ENCODE results near the gene ARHGAP21. TPM values are rescaled to one million over a fixed set of nuclear protein-coding genes. Genes with fewer than 3 reads are reported as not detected.

ARHGAP21 gene
- total RNA-seq, 1 donor from 2014 or later: 80.6 TPM

DNA sequence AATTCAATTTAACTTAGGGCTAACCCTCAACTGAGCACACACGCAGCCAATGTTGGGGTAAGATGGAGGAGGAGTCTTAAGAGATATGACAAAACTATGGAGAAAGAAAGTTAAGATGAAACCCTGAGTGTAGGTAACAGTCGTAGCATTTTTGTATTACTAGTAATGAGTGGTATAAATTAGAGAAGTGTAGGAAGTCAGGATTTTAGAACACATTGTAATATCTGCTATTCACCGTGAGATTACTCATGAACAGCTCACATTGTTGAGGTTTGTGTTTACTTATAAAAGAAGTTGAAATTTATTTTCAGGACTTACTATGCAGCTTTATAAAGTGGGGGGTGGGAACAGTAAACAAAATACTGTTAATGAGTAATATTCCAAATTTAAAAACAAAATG lies 107.2 kb downstream of the ARHGAP21 start:
- DNase-seq (ENCODE audit: low read depth) (peak; percentile 65), FAIRE-seq (no peak)
- Histone ChIP-seq H3K36me3 (ENCODE audit: control insufficient read depth, insufficient read depth, low read length) (peaks cover 3% of the 10 kb centered on the region), H3K27me3 (ENCODE audit: control insufficient read depth, insufficient read depth, low read length) (no peaks in the 10 kb centered on the region), H3K4me3 (ENCODE audit: low read depth, low read length) (no peak overlapping the region)
- TF ChIP-seq, protein P1, sequence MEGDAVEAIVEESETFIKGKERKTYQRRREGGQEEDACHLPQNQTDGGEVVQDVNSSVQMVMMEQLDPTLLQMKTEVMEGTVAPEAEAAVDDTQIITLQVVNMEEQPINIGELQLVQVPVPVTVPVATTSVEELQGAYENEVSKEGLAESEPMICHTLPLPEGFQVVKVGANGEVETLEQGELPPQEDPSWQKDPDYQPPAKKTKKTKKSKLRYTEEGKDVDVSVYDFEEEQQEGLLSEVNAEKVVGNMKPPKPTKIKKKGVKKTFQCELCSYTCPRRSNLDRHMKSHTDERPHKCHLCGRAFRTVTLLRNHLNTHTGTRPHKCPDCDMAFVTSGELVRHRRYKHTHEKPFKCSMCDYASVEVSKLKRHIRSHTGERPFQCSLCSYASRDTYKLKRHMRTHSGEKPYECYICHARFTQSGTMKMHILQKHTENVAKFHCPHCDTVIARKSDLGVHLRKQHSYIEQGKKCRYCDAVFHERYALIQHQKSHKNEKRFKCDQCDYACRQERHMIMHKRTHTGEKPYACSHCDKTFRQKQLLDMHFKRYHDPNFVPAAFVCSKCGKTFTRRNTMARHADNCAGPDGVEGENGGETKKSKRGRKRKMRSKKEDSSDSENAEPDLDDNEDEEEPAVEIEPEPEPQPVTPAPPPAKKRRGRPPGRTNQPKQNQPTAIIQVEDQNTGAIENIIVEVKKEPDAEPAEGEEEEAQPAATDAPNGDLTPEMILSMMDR (IDR thresholded peaks at IDR 0.05; ENCODE audit: insufficient read depth, low read length, severe bottlenecking): no peak

DNA sequence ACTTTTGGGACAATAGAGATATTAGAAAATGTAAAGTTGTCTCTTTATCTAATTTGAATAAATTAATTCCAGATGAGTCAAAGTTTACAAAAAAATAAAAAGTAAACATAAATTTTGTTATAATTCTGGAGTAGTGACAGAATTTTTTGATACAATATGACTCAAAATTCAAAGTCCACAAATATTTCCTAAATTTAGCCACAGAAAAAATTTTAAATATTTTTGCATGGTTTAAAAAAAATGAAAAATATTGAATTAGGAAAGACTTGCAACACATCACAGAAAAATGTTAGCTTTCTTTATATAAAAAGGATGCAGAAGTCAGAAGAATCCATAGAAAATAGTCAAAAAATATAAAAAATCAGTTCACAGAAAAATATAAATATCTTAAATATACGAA lies 117.7 kb downstream of the ARHGAP21 start:
- FAIRE-seq (no peak), DNase-seq (ENCODE audit: low read depth) (no peak)
- no peaks in the 10 kb centered on the region for H3K27me3 ChIP-seq (ENCODE audit: control insufficient read depth, insufficient read depth, low read length)
- peaks cover 14% of the 10 kb centered on the region for H3K36me3 ChIP-seq (ENCODE audit: control insufficient read depth, insufficient read depth, low read length)
- H3K4me3 ChIP-seq (ENCODE audit: low read depth, low read length): no peak overlapping the region
- TF ChIP-seq, protein P1 (IDR thresholded peaks at IDR 0.05; ENCODE audit: insufficient read depth, low read length, severe bottlenecking): no peak

DNA sequence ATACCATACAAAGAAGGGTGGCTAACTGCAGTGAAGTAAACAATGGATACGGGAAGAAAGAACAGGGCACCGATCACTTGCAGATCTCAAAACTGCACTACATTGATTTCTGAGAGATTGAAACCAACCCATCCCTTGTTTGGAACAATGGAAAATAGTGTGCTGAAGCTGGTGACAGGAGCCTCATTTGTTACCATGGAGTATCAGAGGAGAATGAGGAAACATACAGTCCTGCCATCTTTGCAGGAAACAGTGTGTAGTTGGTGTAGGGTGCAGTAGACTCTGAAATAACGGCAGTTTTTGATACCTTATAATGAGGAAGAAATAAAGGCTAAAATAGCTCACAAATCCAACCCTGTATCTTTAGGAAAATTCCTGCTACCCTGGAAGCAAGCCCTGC lies 118.5 kb downstream of the ARHGAP21 start:
- FAIRE-seq: no peak
- TF ChIP-seq, protein P1 (IDR thresholded peaks at IDR 0.05; ENCODE audit: insufficient read depth, low read length, severe bottlenecking): no peak
- H3K36me3 ChIP-seq (ENCODE audit: control insufficient read depth, insufficient read depth, low read length): peaks cover 16% of the 10 kb centered on the region

DNA sequence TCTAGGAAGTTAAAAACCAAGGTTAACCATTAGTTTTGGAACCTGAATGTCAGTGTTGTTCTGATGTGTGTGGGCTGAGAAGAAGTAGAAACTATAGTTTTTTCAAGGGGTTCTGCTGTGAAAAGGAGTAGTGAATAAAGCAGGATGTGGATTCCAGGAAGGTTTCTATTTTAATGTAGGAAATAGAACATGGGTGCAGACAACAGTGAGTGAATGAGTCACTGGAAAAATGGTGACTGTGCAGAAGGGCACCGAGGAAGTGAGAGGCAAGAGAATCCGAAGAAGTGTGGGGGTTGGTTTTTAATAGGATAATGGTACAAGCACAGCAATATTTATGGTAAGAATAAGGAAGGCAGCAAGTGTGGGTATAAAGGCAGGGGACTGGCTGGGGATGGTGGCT lies 120.4 kb downstream of the ARHGAP21 start:
- Histone ChIP-seq H3K27me3 (ENCODE audit: control insufficient read depth, insufficient read depth, low read length) (no peaks in the 10 kb centered on the region), H3K4me3 (ENCODE audit: low read depth, low read length) (no peak overlapping the region), H3K36me3 (ENCODE audit: control insufficient read depth, insufficient read depth, low read length) (peaks cover 18% of the 10 kb centered on the region)
- FAIRE-seq (no peak), DNase-seq (ENCODE audit: low read depth) (peak; percentile 74)
- TF ChIP-seq, protein P1 (IDR thresholded peaks at IDR 0.05; ENCODE audit: insufficient read depth, low read length, severe bottlenecking): no peak

More for the DNA sequence above, 118.5 kb downstream of the ARHGAP21 start:
- DNase-seq (ENCODE audit: low read depth): no peak
- no peak overlapping the region for H3K4me3 ChIP-seq (ENCODE audit: low read depth, low read length)
- H3K27me3 ChIP-seq (ENCODE audit: control insufficient read depth, insufficient read depth, low read length): no peaks in the 10 kb centered on the region

DNA sequence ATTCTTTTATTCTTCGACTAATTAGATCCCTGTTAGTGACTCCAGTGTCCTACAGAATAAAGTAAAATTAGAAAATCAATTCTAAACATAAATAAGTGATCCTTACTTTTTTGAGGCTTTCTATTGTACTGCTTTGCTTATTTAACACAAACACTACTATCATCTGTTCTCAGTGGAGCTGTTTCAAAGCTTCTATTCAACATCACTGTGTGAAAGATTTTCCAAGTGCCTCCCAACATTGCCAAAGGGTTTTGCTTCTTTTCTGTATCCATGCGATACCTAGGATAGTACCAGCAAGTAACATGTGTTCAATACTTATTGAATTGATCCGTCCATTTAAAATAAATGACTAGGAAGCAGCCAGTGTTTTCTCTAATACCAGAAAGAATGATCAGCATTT lies 125.7 kb downstream of the ARHGAP21 start:
- Histone ChIP-seq H3K27me3 (ENCODE audit: control insufficient read depth, insufficient read depth, low read length) (no peaks in the 10 kb centered on the region), H3K36me3 (ENCODE audit: control insufficient read depth, insufficient read depth, low read length) (peaks cover 11% of the 10 kb centered on the region), H3K4me3 (ENCODE audit: low read depth, low read length) (no peak overlapping the region)
- TF ChIP-seq, protein P1 (IDR thresholded peaks at IDR 0.05; ENCODE audit: insufficient read depth, low read length, severe bottlenecking): no peak
- DNase-seq (ENCODE audit: low read depth): no peak
- no peak for FAIRE-seq

DNA sequence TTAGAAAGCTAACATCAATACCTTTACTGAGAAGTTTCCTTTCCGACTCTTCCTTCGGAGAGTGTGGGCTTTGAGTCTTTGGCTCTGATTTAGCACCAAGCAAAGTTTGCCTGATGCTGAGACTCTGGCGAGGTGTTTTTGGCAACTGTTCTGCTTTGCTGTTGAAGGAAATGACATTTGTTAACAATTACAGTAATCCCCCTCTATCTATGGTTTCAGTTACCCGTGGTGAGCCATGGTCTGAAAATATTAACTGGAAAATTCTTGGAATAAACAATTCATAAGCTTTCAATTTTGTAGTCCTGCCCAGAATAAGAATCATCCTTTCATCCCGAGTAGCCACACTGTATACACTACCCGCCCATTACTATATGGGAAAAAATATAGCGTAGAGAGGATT lies 126.3 kb downstream of the ARHGAP21 start:
- Histone ChIP-seq H3K27me3 (ENCODE audit: control insufficient read depth, insufficient read depth, low read length) (no peaks in the 10 kb centered on the region), H3K4me3 (ENCODE audit: low read depth, low read length) (no peak overlapping the region), H3K36me3 (ENCODE audit: control insufficient read depth, insufficient read depth, low read length) (peaks cover 9% of the 10 kb centered on the region)
- FAIRE-seq (no peak), DNase-seq (ENCODE audit: low read depth) (no peak)
- TF ChIP-seq, protein P1 (IDR thresholded peaks at IDR 0.05; ENCODE audit: insufficient read depth, low read length, severe bottlenecking): no peak

Measured in bronchial epithelial cell (primary cell).